Stimulated activated CD4-positive, alpha-beta T cell treated with anti-CD3 and anti-CD28 coated beads, Interleukin-1b, Interleukin-23, amount 100 ng/mL, for 1 hour (primary cell): ENCODE data around the gene ZFP91.

Experiments
- DNase-seq, 2 donors: peaks; one replicate each; pipeline ENCODE4 v3.0.0-alpha.2; 2020; ENCODE audit warnings: low read depth in 2 of 2

ZFP91 gene

DNA sequence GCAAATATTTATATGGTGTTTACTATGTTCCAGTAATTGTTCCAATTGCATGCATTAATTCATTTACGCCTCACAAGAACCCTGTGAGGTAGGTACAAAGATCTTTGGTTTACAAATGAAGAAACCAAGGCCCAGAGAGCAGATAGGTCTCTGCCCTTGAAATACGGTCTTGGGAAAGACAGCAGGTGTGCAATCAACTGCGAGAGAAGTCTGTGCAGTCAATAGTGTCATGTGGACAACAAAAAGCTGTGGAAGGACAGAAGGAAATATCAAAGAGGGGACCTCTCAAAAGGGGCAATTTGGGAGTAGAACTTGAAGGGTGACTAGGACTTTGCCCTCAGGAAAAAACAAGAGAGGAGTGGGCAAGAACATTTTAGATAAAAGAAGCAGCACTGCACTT, 52.5 kb downstream of the ZFP91 start:
- DNase-seq = no peak

DNA sequence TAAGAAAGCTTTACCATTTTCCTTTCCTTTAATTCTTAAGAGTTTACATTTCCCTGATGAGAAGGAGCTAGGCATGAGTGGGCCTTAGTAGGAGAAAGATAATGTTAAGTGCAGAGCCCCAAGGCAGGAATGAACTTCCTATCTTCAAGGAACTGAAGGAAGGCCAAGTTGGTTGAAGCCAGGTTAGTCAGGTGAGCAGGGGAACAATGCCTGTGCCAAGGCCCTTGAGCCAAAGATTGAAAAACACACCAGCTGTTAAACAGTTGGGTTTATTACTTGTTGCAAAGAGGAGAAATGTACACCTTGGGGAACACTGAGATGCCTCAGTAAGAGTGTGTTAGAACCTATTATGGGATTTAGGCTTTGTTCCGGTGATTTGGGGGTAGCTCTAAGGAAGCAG, 53.6 kb downstream of the ZFP91 start:
- no peak for DNase-seq

DNA sequence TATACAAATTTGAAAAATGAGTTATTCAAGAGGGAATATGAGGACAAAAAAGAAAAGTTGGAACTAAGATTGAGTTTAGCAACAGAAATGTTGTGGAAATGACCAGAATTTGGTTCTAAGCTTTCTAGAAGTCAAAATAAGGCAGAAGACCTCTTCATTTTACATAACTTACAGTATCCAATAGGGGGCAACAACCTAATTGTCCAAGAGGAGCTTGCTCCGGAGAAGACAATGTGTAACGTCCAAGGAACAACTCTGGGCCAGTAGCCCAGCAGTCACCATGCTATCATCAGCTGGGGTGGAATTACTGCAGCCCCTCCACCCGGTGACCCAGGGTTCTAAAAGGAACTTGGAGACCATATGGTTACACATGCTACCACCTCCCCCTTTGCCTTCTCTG, 57.7 kb downstream of the ZFP91 start:
- DNase-seq = no peak

DNA sequence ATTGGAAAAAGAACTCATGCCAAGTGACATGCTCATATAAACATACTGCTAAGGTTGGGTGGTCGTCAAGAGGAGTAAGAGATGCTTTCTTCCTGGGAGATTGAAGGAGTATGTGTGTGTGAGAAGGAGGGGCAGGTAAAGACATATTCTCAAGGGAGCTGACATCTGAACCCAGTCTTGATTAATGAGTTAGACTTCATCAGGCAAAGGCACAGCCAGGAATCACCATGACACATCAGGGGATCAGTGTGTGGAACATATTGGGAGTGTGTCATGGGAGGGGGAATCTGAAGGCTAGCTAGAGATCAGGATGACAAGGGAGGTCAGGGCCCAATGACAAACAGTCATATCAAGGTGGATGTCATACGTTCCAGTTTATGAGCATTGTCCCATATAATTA, 58.5 kb downstream of the ZFP91 start:
- DNase-seq = no peak

DNA sequence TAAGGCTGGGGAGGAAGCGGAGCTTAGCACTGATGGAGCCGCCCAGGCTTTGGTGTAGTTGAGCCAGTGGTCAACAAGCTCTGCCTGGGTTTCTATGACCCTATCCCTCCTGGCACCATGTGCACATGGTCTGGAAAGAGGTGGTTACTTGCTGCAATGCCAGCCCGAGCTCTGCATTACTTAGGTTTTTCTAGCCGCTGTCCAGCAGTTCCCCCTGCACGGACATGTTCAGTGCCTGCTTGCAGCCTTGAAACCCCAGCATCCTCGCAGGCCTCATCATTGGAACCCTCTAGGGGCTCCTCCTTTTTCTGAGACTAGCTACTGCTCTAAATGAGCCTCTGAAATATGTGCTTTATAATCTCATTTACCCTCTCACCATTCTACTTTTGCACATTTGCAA, 60.2 kb downstream of the ZFP91 start:
- no peak for DNase-seq

DNA sequence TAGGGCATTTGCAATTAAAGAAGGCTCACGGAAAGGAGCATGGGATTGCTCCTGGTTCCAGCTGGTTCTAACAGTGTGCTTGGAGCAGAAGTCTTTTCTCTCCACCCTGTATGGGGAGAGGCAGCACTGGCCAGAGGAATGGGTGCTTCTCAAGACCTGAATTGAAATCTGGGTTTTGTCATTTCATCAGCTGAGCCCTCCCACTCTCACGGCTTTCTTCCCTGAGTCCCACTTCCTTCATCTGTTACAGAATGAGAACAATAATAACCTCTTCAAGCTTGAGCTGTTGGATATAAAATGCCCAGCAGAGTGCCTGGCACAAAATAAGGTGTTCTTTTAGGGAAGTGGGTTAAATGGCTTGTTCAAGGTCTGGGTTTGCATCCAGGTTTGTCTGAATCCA, 60.8 kb downstream of the ZFP91 start:
- no peak for DNase-seq

DNA sequence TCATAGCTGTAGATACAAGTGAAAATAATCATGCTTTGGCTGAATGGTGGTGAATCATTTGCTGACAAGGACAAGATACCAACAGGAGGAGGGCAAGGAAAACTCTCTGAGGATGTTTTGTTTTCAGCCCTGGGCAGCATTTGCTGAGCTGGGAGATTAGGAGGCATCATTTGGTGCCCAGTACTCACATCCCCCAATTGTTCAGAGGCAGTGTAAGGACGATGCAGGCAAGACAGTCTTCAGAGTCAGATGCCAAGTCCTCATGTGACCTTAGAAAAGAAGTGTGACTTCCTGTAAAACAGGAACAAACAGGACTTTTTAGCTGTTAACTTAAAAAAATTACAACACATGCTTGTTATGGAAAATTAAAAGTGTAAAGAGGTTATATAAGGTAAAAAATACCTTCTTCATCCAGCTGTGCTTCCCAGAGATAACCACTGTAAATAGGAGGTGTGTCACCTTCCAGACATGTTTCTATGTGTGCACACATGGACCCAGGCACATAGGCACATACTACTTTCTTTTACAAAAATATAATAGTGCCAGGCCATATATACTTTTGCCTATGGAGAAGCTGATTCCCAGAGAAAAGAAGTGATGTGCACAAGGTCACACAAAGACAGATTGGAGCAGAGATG, 61.6 kb downstream of the ZFP91 start:
- DNase-seq = no peak

DNA sequence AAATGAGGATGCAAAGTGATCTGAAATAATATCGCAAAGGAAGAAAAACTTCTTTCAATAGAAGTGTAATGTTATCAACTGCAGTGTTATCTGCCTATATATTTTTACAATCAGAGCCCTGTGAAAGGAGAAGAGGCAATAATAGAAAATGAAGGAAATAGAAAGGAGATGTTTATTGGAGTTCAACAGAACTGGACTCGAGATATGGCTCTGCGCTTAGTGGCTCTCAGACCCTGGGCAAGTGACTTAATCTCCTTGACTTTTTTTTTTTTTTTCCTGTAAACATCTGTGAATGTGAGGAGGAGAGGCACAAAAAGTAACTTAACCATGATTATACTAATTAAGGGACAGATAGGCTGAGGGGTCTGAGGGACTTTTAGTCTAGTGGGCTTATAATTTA, 62.5 kb downstream of the ZFP91 start:
- no peak for DNase-seq

DNA sequence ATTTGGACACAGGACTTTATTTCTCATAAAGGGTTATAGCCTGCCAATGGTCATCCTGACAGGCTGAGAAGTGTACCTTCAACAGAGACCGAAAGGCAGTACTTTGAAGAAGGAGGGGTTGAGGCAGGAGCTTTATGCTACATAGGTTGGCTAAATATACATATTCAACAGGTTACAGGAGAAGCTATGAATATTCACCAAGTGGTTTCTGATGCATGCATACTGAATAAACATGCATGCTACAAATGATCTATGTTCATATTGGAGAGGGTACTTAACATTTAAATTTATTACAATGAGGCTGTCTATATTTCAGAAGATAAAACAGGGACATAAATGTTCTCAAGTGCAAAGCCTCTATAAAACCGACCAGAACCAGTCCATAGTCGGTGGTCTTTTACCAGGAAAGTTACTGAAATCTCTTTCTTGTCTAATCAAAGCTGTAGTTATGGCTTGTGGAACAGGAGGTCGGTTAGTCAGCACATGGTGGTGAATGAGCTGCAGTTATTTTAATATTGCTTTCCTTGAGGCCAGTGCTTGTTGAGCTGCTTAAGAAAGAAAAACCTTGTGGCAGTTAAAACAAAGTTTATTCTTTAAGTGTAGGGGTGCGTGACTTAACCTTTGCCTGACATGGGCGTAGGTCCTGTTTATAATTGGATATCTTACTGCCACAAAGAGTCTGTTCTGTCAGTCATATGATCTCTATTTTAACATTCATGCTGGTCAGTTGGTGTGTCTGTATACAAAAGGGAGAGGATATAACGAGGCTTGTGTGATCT, 63.1 kb downstream of the ZFP91 start:
- no peak for DNase-seq

DNA sequence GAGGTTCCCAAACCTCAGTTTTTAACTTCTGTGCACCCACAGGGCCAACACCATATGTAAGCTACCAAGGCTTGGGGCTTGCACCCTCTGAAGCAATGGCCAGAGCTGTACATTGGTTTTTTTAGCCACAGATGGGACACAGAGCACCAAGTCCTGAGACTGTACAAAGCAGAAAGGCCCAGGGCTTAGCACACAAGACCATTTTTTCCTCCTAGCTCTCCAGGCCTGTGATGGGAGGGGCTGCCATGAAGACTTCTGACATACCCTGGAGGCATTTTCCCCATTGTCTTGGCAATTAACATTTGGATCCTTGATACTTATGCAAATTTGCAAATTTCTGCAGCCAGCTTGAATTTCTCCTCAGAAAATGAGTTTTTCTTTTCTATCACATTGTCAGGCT, 67.0 kb downstream of the ZFP91 start:
- DNase-seq = no peak

DNA sequence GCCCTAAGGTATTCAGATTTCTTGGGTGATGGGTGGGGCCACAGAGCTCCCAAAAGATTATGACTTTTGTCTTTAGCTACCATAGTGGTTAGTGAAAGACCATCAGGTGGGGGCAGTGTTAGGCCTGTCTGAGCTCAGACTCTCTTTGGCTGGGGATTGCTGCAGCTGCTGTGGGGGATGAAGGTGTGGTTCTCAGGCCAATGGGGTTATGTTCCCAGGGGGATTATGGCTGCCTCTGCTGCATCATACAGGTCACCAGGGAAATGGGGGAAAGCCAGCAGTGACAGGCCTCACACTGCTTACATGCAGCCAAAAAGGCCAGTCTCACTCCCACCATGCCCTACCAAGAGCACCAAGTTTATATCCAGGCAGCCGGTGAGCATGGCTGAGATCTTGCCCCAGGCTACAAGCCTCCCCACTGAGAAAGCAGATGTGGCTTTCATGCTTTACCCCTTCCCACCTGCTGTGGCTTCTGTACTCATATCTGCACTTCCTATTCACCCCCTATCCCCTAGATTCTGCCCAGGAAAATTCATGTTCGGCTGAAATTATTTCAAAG, 68.4 kb downstream of the ZFP91 start:
- no peak for DNase-seq

DNA sequence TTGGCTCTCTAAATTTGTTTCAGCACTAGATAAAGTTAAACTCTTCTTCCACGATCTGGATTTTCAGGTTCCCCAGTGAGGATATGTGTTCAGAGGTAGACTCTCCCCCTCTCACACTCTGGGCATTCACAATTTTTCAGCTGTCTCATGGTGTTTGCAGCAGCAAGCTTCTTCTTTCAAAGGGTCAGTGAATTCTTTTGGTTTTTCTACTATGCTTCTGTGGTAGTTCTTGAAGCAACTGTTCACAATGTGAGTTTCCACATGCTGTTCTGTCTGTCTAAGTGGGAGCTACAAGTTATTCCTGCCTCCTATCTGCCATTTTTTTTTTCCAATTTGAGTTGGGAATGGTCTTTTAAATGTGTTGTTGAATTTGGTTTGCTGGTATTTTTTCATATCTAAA, 69.0 kb downstream of the ZFP91 start:
- no peak for DNase-seq

DNA sequence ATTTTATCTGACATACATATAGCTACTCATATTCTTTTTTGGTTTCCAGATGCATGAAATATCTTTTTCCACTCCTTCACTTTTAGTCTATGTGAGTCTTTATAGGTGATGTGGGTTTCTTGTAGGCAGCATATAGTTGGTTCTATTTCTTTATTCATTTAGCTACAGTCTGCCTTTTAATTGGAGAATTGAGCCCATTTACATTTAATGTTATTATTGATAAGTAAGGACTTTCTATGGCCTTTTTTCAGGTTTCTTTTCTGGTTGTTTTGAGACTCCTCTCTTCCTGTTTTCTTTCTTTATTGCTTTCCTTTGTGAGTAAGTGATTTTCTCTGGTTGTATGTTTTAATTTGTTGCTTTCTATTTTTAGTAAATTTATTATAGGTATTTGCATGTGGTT, 70.8 kb downstream of the ZFP91 start:
- DNase-seq = no peak

DNA sequence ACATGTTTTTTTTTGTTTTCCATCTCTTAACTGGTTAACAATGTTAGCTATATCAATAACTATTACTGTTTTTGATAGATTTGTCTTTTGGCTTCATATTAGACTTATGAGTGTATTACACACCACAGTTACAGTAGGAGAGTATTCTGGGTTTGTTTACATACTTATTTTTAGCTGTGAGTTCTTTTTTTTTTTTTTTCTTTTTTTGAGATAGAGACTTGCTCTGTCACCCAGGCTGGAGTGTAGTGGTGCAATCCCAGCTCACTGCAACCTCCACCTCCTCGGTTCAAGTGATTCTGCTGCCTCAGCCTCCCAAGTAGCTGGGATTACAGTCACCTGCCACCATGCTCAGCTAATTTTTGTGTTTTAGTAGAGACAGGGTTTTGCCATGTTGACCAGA, 71.6 kb downstream of the ZFP91 start:
- DNase-seq = no peak

DNA sequence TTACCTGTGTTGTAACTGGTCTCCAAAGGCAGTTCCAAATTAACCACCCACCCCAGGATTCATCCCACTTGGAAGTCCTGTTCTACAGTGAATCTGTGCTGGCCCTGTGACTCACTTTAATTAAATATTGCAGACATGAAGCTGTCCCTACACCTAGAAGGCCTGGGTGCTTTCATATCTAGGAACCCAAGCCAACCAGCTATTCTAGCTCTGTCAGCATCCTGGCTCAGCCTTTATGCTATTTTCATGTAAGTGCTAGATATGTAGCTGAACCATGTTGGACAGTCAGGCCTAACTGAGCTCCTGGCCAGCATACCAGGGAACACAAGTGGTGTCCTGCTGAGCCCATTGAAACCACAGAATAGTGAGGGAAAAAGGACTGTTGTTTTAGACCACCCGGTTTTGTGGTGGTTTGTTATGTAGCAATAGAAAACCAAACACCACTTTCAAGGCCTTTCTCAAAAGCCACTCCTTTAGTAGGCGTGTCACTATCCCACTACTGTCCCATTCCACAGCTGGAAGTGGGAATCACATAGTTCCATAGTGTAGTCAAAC, 73.9 kb downstream of the ZFP91 start:
- DNase-seq = no peak

DNA sequence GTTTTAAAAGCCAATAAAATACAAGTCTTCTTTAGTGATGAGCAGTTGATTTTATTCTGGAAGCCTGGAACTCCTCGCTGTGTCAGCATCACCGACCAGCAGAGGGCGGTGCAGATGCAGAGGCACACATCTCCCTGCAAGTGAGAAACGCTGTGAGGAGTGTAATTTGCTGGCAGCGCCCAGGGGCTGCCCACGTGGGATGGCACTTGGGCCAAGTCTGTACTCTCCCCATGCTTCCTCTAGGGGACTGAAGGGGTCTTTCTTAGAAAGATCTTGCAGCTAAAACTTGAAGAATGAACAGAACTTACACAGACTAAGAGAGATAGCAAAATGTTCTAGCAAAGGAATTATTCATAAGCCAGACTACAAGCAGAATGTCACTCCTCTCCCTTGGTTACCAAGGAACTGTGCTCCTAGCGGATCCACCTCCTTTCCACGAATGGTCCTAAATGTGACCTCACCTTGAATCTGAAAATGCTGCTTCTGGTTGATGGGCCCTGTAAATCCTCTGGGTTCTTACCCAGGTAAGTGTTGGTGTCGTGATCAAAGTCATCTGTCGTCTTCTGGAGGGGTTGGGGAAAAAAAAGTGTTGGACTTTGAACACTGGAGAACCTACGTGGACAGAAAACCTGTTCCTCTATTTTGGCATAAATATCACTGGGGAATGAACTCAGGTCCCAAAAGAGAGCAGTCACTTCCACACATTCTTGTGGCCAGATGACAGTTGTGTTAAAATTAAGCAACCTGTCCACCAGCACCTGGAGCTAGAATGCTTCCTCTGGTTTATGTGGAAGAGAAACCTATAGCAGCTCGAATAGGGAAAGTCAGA, 75.4 kb downstream of the ZFP91 start:
- DNase-seq = peak; percentile 51 to 70

DNA sequence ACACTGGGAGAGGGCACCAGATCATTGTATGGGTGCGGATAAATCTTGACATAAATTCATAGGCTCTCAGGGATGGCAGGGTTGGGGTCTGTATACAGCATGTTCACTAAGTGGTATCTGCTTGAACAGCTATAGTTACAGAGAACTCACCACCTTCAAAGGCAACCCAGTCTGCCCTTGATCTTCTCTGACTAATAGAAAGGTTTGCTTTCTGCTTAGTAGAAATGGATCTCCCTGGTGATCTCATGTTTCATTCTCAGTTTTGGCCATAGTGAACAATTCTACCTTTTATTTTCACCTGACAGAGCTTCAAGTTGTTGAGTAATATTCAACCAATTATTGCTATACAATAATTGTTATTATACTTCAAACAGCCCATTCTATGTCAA, 76.0 kb downstream of the ZFP91 start:
- DNase-seq = no peak

DNA sequence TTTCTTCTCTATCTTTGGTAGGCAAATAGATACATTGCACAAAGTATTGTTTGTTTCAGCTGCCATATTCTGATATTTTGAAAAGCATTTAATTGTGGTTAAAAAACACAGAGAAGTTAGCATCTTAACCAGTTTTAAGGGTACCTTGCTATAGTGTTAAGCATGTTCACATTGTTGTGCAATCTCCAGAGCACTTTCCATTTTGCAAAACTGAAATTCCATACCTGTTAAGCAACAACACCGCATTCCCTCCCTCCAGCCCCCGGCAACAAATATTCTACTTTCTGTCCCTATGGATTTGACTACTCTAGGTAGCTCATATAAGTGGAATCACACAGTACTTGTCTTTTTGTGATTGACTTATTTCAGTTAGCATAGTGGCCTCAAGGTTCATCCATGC, 77.5 kb downstream of the ZFP91 start:
- DNase-seq = no peak

DNA sequence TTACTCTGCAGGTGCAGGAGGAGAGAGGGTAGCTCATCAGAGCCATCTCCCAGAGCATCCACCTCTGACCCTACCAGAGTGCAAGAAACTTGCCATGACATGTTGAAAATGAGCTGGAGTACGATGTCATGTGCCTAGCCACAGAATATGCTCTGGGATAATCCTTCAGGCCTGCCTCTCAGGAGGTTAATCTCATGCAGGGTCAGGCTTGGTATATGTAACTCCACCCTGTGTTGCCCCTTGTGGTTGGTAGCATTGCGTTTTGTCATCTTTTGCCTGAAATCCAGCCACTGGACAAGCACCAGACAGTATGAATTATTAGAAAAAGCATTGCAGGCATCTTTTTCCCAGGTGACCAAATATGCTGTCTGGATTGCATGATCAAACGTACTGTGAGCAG, 79.8 kb downstream of the ZFP91 start:
- DNase-seq = no peak

DNA sequence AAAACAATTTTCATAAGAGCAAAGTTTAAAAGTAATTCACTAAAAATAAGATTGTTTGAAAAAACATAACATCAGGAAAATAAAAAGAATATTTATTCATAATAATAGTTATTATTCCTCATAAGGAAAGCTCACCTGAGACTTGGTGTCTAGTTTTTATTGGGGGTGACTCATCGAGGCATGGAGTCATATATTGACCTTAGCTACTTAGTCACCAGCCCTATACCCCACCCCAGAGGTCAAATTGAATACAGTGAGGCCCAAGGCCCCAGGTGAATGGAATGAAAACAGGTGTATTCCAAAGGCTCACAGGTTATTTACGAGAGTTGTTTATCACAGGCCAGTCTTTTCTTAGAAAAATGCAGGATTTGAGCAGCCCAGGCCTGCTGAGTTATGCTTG, 80.5 kb downstream of the ZFP91 start:
- no peak for DNase-seq

DNA sequence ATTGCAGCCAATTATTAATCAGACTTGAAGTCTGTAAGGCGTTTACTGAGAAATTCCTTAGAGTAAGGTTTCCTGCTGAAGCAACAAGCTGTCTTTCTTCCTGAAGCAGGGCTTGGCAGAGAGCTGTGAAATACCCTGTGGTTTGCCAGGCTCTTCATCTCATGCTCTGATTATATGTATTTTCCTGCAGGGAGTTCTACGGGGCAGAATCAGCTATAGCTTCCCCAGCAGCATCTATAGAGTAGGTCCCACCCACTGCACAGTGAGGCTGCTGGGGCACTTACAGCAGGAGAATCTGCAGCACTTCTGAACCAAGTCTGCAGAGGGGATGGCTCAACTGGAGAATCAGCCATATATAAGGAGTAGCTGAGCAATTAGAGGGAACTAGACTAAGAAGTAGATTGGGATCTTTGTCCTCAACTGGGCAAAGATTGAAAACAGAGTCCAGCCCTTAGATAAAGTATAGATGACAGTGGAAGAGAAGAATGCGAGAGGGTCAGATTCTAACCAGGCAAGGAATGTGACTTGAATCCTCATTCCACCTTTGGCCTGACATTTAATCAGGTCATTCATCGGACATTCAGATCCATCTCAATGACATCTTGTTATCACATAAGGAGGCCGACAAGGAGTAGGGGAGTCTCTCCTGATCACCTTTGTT, 81.2 kb downstream of the ZFP91 start:
- no peak for DNase-seq
